ENCODE data around the gene C1QTNF8. TPM values are rescaled to one million over a fixed set of nuclear protein-coding genes. Genes with fewer than 3 reads are reported as not detected.
A peak's percentile ranks its signal among the peaks of the same experiment; 100 is the strongest.

Gene C1QTNF8, protein sequence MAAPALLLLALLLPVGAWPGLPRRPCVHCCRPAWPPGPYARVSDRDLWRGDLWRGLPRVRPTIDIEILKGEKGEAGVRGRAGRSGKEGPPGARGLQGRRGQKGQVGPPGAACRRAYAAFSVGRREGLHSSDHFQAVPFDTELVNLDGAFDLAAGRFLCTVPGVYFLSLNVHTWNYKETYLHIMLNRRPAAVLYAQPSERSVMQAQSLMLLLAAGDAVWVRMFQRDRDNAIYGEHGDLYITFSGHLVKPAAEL
- total RNA-seq (2021; ENCODE audit: unreplicated experiment), result 0.39 TPM
- polyA plus RNA-seq (2012; ENCODE audit: insufficient read length), result 0.63 TPM
- Bru-seq, nascent RNA, result percentile 24 among the genes with signal in this experiment
- percentile 15 among the genes with signal in this experiment for BruChase-seq, experiment 1, labeled RNA remaining after a 2-hour chase
- BruChase-seq, experiment 2, labeled RNA remaining after a 6-hour chase, result percentile 16 among the genes with signal in this experiment
- long read RNA-seq, result 0 reads

DNA sequence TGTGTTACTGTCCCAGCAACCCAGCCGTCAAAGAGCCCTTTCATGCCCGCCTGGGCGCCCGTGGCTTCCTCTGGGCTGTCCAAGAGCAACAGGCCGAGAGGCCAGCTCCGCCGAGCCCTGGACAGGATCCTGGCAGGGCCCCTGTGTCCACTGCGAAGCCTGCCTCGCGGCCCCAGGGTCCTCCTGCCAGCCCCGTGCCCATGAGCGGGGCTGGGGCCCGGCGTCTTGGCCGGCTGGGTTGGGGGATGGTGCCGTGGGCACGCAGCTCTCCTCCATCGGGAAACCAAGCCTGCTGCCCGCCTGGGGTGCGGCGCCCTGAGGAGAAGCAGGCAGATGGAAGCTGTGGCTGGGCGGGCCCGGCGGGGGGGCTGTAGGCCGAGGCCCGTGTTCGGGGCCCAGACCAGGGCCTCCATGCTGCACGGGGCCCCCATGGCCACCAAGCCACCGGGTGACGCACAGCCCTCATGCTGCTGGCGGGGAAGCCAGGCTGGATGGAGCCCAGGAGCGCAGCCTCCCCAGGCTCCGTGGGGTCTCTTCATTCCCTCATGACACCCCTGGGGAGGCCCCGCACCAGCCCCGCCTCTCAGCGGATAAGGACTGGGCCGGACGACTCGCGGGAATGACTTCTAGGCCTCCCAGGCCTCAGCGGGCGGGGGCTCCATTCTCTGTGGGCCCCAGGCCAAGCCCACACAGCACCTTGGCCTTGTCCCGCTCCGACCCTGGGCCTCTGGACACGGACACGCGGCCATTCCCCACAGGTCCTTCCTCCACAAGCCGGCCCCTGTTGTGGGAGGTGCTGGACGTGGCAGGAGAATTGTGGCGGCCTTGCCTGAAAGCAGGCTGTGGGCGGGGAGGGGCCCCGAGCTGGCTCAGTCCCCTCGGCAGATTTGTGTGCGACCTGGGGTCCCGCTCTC, at the start of gene C1QTNF8:
TSS of gene C1QTNF8 (minus strand) at position 76 of the 914 bp plus-strand sequence. CDS start 1,322 bp downstream, outside the sequence.
- Histone ChIP-seq H3K4me3 (ENCODE audit: low read depth in 2 of 2, low read length in 2 of 2) (no peak within 1 kb of the TSS), H3K27me3 (ENCODE audit: control insufficient read depth, insufficient read depth, low read length) (no peaks in the 10 kb centered on the region), H3K9me3 (ENCODE audit: control insufficient read depth, insufficient read depth, low read depth, low read length) (no peaks in the 10 kb centered on the region), H3K27ac (ENCODE audit: low read length) (no peak within 1 kb of the TSS; the same call in 1 of the 2 replicates), H3K36me3 (ENCODE audit: control insufficient read depth, insufficient read depth, low read length) (no peaks in the 10 kb centered on the region), H3K4me1 (ENCODE audit: control insufficient read depth, insufficient read depth, low read length) (peaks cover 37% of the 10 kb centered on the region)
- TF ChIP-seq, protein P1, sequence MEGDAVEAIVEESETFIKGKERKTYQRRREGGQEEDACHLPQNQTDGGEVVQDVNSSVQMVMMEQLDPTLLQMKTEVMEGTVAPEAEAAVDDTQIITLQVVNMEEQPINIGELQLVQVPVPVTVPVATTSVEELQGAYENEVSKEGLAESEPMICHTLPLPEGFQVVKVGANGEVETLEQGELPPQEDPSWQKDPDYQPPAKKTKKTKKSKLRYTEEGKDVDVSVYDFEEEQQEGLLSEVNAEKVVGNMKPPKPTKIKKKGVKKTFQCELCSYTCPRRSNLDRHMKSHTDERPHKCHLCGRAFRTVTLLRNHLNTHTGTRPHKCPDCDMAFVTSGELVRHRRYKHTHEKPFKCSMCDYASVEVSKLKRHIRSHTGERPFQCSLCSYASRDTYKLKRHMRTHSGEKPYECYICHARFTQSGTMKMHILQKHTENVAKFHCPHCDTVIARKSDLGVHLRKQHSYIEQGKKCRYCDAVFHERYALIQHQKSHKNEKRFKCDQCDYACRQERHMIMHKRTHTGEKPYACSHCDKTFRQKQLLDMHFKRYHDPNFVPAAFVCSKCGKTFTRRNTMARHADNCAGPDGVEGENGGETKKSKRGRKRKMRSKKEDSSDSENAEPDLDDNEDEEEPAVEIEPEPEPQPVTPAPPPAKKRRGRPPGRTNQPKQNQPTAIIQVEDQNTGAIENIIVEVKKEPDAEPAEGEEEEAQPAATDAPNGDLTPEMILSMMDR (IDR thresholded peaks at IDR 0.05), result no peak
- TF ChIP-seq TCF7L2 (IDR thresholded peaks at IDR 0.05; ENCODE audit: low read depth, low read length), result no peak
- TF ChIP-seq, protein P2, sequence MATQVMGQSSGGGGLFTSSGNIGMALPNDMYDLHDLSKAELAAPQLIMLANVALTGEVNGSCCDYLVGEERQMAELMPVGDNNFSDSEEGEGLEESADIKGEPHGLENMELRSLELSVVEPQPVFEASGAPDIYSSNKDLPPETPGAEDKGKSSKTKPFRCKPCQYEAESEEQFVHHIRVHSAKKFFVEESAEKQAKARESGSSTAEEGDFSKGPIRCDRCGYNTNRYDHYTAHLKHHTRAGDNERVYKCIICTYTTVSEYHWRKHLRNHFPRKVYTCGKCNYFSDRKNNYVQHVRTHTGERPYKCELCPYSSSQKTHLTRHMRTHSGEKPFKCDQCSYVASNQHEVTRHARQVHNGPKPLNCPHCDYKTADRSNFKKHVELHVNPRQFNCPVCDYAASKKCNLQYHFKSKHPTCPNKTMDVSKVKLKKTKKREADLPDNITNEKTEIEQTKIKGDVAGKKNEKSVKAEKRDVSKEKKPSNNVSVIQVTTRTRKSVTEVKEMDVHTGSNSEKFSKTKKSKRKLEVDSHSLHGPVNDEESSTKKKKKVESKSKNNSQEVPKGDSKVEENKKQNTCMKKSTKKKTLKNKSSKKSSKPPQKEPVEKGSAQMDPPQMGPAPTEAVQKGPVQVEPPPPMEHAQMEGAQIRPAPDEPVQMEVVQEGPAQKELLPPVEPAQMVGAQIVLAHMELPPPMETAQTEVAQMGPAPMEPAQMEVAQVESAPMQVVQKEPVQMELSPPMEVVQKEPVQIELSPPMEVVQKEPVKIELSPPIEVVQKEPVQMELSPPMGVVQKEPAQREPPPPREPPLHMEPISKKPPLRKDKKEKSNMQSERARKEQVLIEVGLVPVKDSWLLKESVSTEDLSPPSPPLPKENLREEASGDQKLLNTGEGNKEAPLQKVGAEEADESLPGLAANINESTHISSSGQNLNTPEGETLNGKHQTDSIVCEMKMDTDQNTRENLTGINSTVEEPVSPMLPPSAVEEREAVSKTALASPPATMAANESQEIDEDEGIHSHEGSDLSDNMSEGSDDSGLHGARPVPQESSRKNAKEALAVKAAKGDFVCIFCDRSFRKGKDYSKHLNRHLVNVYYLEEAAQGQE (IDR thresholded peaks at IDR 0.05; ENCODE audit: insufficient read depth in 1 of 2, low read depth in 2 of 2, low read length in 1 of 2), result no peak
- no peak for TF ChIP-seq POLR2AphosphoS5 (IDR thresholded peaks at IDR 0.05; ENCODE audit: low read depth, low read length)
- no peak for TF ChIP-seq SIN3A (IDR thresholded peaks at IDR 0.05; ENCODE audit: borderline replicate concordance, insufficient read depth, low read depth, low read length)
- ChIA-PET POLR2A (no interaction called here), CTCF (no interaction called here)
- ATAC-seq (no peak), DNase-seq (ENCODE audit: low read depth, low spot score) (no peak)
- intact Hi-C loops (cut with micrococcal nuclease; ENCODE audit: unreplicated experiment) (no loop called here), in situ Hi-C loops (cut with HindIII; ENCODE audit: low pct_unique_long_range_greater_than_20kb, low sequenced_read_pairs) (no loop called here)
- no TSS peak for BruUV-seq (replicated peaks)

DNA sequence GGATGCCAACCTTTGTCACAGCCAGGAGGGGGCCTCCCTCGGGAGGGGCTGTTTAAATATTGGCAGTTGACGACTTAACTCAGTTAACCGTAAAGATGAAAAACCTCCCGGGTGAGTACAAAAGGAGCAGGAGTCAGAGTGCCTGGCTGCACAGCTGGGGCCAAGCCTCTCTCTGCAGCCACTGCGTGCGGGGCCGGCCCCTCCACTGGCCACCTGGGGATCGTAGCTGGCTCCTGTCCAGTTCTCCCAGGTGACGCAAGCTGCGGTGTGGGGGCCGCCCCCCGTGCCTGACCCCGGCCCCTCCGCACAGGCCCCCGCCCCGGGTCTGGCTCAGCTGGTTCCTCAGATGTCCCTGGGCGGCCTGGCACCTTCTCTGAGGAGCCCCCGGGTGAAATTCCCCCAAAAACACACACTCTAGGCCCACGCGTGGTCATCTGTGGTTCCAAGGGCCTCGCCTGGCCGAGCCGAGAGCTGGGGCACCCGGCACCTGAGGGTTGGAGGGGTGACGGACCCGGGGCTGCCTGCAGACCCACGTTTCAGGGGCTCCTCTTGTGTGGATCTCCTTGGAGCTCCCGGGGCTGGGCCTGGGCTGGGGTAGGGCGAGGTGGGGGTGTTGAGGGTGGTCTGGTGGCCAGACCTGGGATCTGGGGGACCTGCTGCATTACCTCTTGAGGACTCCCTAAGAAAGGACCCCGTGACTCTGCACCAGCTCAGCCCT, 49.5 kb upstream of the C1QTNF8 start:
- Histone ChIP-seq H3K36me3 (ENCODE audit: control insufficient read depth, insufficient read depth, low read length) (no peaks in the 10 kb centered on the region), H3K27me3 (ENCODE audit: control insufficient read depth, insufficient read depth, low read length) (no peaks in the 10 kb centered on the region), H3K9me3 (ENCODE audit: control insufficient read depth, insufficient read depth, low read depth, low read length) (no peaks in the 10 kb centered on the region), H3K4me1 (ENCODE audit: control insufficient read depth, insufficient read depth, low read length) (peaks cover 8% of the 10 kb centered on the region), H3K4me3 (ENCODE audit: low read depth in 2 of 2, low read length in 2 of 2) (no peak overlapping the region), H3K27ac (ENCODE audit: low read length) (no peak overlapping the region)
- TF ChIP-seq SIN3A (IDR thresholded peaks at IDR 0.05; ENCODE audit: borderline replicate concordance, insufficient read depth, low read depth, low read length) (no peak), POLR2AphosphoS5 (IDR thresholded peaks at IDR 0.05; ENCODE audit: low read depth, low read length) (no peak), TCF7L2 (IDR thresholded peaks at IDR 0.05; ENCODE audit: low read depth, low read length) (peak; percentile 46; the same call in 1 of the 2 replicates)
- TF ChIP-seq, protein P2 (IDR thresholded peaks at IDR 0.05; ENCODE audit: insufficient read depth in 1 of 2, low read depth in 2 of 2, low read length in 1 of 2), result no peak
- TF ChIP-seq, protein P1 (IDR thresholded peaks at IDR 0.05), result no peak
- CTCF ChIA-PET, result interaction anchor here (0.5 kb wide), 1 partner anchor 342 kb away, joined by 6 read pairs; no protein-coding TSS in a partner anchor
- DNase-seq (ENCODE audit: low read depth, low spot score) (no peak), ATAC-seq (peak; percentile 29; the same call in 1 of the 2 replicates)
- in situ Hi-C loops (cut with HindIII; ENCODE audit: low pct_unique_long_range_greater_than_20kb, low sequenced_read_pairs), result no loop called here
- POLR2A ChIA-PET, result no interaction called here
- intact Hi-C loops (cut with micrococcal nuclease; ENCODE audit: unreplicated experiment), result no loop called here
- BruUV-seq (replicated peaks), result no TSS peak
